ENCODE measurements around the gene CSRP2. TPM values are rescaled to one million over a fixed set of nuclear protein-coding genes. Genes with fewer than 3 reads are reported as not detected.

The CSRP2 gene
- total RNA-seq, 1 donor from 2014 or later, result 22.8 TPM

- no peak overlapping the region for H3K27ac ChIP-seq (replicated peaks)
- intact Hi-C loops (cut with micrococcal nuclease), result no loop called here
- peaks cover 14% of the 10 kb centered on the region for H3K9me3 ChIP-seq (replicated peaks)
- H3K27me3 ChIP-seq (ENCODE audit: low read depth), result no peaks in the 10 kb centered on the region
- H3K36me3 ChIP-seq, result no peaks in the 10 kb centered on the region
- no peaks in the 10 kb centered on the region for H3K4me1 ChIP-seq
- no peak overlapping the region for H3K4me3 ChIP-seq
- no peak for DNase-seq
- TF ChIP-seq CTCF (IDR thresholded peaks at IDR 0.05; ENCODE audit: borderline replicate concordance), result no peak
Observed at GRCh38 chr12:76890151-76891143, 11.6 kb upstream of the CSRP2 start.

- intact Hi-C loops (cut with micrococcal nuclease), result no loop called here
- H3K4me3 ChIP-seq, result no peak overlapping the region
- peaks cover 6% of the 10 kb centered on the region for H3K9me3 ChIP-seq (replicated peaks)
- no peak overlapping the region for H3K27ac ChIP-seq (replicated peaks)
- peaks cover 5% of the 10 kb centered on the region for H3K4me1 ChIP-seq
- TF ChIP-seq CTCF (IDR thresholded peaks at IDR 0.05; ENCODE audit: borderline replicate concordance), result no peak
- H3K27me3 ChIP-seq (ENCODE audit: low read depth), result no peaks in the 10 kb centered on the region
- no peaks in the 10 kb centered on the region for H3K36me3 ChIP-seq
- no peak for DNase-seq
Observed at GRCh38 chr12:76888775-76889174, 10.0 kb upstream of the CSRP2 start.

- H3K36me3 ChIP-seq, result no peaks in the 10 kb centered on the region
- peak; percentile 74 for DNase-seq
- no peaks in the 10 kb centered on the region for H3K27me3 ChIP-seq (ENCODE audit: low read depth)
- TF ChIP-seq CTCF (IDR thresholded peaks at IDR 0.05; ENCODE audit: borderline replicate concordance), result no peak
- H3K4me1 ChIP-seq, result peaks cover 27% of the 10 kb centered on the region
- H3K27ac ChIP-seq (replicated peaks), result peak overlapping the region; percentile 44
- H3K9me3 ChIP-seq (replicated peaks), result peaks cover 15% of the 10 kb centered on the region
- intact Hi-C loops (cut with micrococcal nuclease), result no loop called here
- H3K4me3 ChIP-seq, result no peak overlapping the region
Observed at GRCh38 chr12:76883811-76884210, 5.0 kb upstream of the CSRP2 start.

GRCh38 chr12:76883151-76883550, 4.3 kb upstream of the CSRP2 start:
- no peak for TF ChIP-seq CTCF (IDR thresholded peaks at IDR 0.05; ENCODE audit: borderline replicate concordance)
- intact Hi-C loops (cut with micrococcal nuclease), result no loop called here
- Histone ChIP-seq H3K27me3 (ENCODE audit: low read depth) (no peaks in the 10 kb centered on the region), H3K4me3 (no peak overlapping the region), H3K9me3 (replicated peaks) (peaks cover 15% of the 10 kb centered on the region), H3K4me1 (peaks cover 33% of the 10 kb centered on the region), H3K36me3 (no peaks in the 10 kb centered on the region), H3K27ac (replicated peaks) (no peak overlapping the region)
- no peak for DNase-seq

GRCh38 chr12:76882367-76882766, 3.5 kb upstream of the CSRP2 start:
- Histone ChIP-seq H3K36me3 (no peaks in the 10 kb centered on the region), H3K27me3 (ENCODE audit: low read depth) (no peaks in the 10 kb centered on the region), H3K4me3 (no peak overlapping the region), H3K4me1 (peaks cover 39% of the 10 kb centered on the region), H3K27ac (replicated peaks) (no peak overlapping the region), H3K9me3 (replicated peaks) (peaks cover 15% of the 10 kb centered on the region)
- intact Hi-C loops (cut with micrococcal nuclease), result no loop called here
- DNase-seq, result no peak
- TF ChIP-seq CTCF (IDR thresholded peaks at IDR 0.05; ENCODE audit: borderline replicate concordance), result no peak

All from left ventricle myocardium inferior (tissue), 1 donor.